GM19452 (cell line): Measurements from ENCODE around the gene DRAM1.
"Not testable (repeated sequence)": the region's sequence is repeated elsewhere in the genome, so short reads cannot be mapped to it uniquely, and the experiment has no call there.

Experiments
- ATAC-seq: cut with Tn5 transposase; IDR thresholded peaks from one replicate; pipeline ENCODE4 v1.9.1; 2021; ENCODE audit not compliant: unreplicated experiment

DRAM1 gene

GRCh38 chr12:101901777-101902176 lies 24.4 kb downstream of the DRAM1 start:
- ATAC-seq = no peak

- no peak for ATAC-seq
These were observed 25.3 kb downstream of the DRAM1 start for GRCh38 chr12:101902641-101903040.

- ATAC-seq = no peak
These were observed 28.8 kb downstream of the DRAM1 start for GRCh38 chr12:101906226-101906625.

- no peak for ATAC-seq
These were observed 31.0 kb downstream of the DRAM1 start for GRCh38 chr12:101908395-101908794.

GRCh38 chr12:101909646-101910045 lies 32.3 kb downstream of the DRAM1 start:
- ATAC-seq = no peak

GRCh38 chr12:101915841-101916240 lies 38.5 kb downstream of the DRAM1 start:
- ATAC-seq = no peak

- not testable (repeated sequence) for ATAC-seq
These were observed 41.4 kb downstream of the DRAM1 start for GRCh38 chr12:101918805-101919204.

- no peak for ATAC-seq
These were observed 42.1 kb downstream of the DRAM1 start for GRCh38 chr12:101919447-101919846.

- no peak for ATAC-seq
These were observed 43.5 kb downstream of the DRAM1 start for GRCh38 chr12:101920906-101921305.

GRCh38 chr12:101923045-101923718 lies 45.8 kb downstream of the DRAM1 start:
- no peak for ATAC-seq

GRCh38 chr12:101924618-101925017 lies 47.2 kb downstream of the DRAM1 start:
- no peak for ATAC-seq

- ATAC-seq = no peak
These were observed 48.0 kb downstream of the DRAM1 start for GRCh38 chr12:101925361-101925760.

- no peak for ATAC-seq
These were observed 48.6 kb downstream of the DRAM1 start for GRCh38 chr12:101925935-101926334.

- ATAC-seq = no peak
These were observed 49.7 kb downstream of the DRAM1 start for GRCh38 chr12:101927036-101927435.

GRCh38 chr12:101927999-101928398 lies 50.6 kb downstream of the DRAM1 start:
- ATAC-seq = no peak

- no peak for ATAC-seq
These were observed 51.2 kb downstream of the DRAM1 start for GRCh38 chr12:101928556-101928955.

- ATAC-seq = no peak
These were observed 52.1 kb downstream of the DRAM1 start for GRCh38 chr12:101929365-101930041.

- peak; percentile 53 for ATAC-seq
These were observed 54.3 kb downstream of the DRAM1 start for GRCh38 chr12:101931498-101932326.

- ATAC-seq = no peak
These were observed 56.6 kb downstream of the DRAM1 start for GRCh38 chr12:101933866-101934514.

GRCh38 chr12:101935890-101936746 lies 58.7 kb downstream of the DRAM1 start:
- ATAC-seq = peak; percentile 63
